ENCODE results near the gene BMP4. TPM values are rescaled to one million over a fixed set of nuclear protein-coding genes. Genes with fewer than 3 reads are reported as not detected.

BMP4 gene
- total RNA-seq, 1 donor from 2014 or later, result 6.9 TPM

DNA sequence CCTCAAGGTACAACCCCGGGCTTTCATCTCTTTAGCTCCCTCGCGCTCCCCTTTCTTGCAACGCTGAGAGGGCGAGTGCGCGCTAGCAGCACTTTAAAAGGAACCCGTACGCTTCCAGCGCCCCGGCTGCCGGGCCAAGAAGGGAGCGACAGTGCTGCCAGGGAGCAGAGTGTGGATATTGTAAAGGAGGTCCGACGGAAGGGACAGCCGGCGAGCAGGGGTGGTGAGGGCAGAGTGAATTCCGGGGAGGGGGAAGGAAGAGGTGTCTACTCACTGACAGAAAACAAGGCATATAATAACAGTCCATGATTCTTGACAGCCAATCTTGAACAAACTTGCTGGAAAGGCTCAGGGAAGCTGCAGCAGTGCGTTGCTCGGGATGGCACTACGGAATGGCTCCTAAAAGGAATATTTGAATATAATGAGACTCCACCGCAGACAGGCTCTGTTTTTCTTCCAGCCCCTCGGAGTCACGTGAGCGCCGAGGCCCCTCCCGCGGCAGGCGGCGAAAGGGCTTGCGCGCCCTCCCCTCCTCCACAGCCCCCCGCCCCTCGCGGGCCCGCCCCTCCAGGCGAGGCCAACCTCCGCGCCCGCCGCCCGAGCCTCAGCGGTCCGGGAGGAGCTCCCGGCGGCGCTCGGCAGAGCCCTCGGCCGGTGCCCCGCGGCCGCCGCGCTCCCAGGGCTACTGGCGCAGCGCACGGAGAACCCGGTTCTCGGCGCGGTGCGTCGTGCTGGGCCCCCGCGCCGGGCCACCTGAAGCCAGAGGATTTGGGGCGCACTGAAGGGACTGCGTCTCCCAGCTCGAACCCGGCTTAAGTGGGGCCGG is 3.4 kb downstream of the BMP4 start:
- H3K27ac Mint-ChIP-seq (ENCODE audit: unreplicated experiment), result peak overlapping the region; percentile 92
- peak overlapping the region; percentile 95 for H3K4me3 Mint-ChIP-seq (ENCODE audit: unreplicated experiment)
- peaks cover 17% of the 10 kb centered on the region for H3K27me3 Mint-ChIP-seq (ENCODE audit: unreplicated experiment)
- peaks cover 44% of the 10 kb centered on the region for H3K4me1 Mint-ChIP-seq (ENCODE audit: unreplicated experiment)
- peaks cover 15% of the 10 kb centered on the region for H3K36me3 Mint-ChIP-seq (ENCODE audit: unreplicated experiment)
- peak; percentile 94 for DNase-seq (ENCODE audit: extremely low spot score, unreplicated experiment)
- H3K9me3 Mint-ChIP-seq (ENCODE audit: unreplicated experiment), result no peaks in the 10 kb centered on the region
- TF ChIP-seq, protein P1, sequence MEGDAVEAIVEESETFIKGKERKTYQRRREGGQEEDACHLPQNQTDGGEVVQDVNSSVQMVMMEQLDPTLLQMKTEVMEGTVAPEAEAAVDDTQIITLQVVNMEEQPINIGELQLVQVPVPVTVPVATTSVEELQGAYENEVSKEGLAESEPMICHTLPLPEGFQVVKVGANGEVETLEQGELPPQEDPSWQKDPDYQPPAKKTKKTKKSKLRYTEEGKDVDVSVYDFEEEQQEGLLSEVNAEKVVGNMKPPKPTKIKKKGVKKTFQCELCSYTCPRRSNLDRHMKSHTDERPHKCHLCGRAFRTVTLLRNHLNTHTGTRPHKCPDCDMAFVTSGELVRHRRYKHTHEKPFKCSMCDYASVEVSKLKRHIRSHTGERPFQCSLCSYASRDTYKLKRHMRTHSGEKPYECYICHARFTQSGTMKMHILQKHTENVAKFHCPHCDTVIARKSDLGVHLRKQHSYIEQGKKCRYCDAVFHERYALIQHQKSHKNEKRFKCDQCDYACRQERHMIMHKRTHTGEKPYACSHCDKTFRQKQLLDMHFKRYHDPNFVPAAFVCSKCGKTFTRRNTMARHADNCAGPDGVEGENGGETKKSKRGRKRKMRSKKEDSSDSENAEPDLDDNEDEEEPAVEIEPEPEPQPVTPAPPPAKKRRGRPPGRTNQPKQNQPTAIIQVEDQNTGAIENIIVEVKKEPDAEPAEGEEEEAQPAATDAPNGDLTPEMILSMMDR (IDR thresholded peaks at IDR 0.05), result no peak

DNA sequence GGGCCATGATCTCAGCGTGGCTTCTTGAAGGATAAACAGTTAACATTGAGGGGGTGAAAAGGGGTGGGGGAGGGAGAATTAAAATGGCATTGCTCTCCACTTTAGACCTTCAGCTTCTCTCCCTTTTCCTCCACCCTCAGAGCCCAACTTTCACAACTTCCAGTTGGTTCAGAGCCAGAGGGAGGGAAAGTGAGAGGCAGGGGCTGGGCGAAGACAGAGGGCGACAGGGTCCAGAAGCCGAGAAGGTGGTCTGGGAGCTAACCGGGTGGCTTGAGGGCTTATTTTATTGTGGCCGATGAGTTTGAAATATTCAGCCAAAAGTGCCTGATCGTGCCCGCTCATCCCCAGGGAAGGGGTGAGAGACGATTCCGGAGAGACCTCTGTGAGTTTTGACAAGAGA is 4.1 kb downstream of the BMP4 start:
- H3K27me3 Mint-ChIP-seq (ENCODE audit: unreplicated experiment), result peaks cover 17% of the 10 kb centered on the region
- H3K36me3 Mint-ChIP-seq (ENCODE audit: unreplicated experiment), result peaks cover 15% of the 10 kb centered on the region
- H3K9me3 Mint-ChIP-seq (ENCODE audit: unreplicated experiment), result no peaks in the 10 kb centered on the region
- H3K4me3 Mint-ChIP-seq (ENCODE audit: unreplicated experiment), result peak overlapping the region; percentile 85
- peaks cover 46% of the 10 kb centered on the region for H3K4me1 Mint-ChIP-seq (ENCODE audit: unreplicated experiment)
- DNase-seq (ENCODE audit: extremely low spot score, unreplicated experiment), result no peak
- TF ChIP-seq, protein P1 (IDR thresholded peaks at IDR 0.05), result no peak
- peak overlapping the region; percentile 54 for H3K27ac Mint-ChIP-seq (ENCODE audit: unreplicated experiment)

- Mint-ChIP-seq H3K27me3 (ENCODE audit: unreplicated experiment) (peaks cover 22% of the 10 kb centered on the region), H3K4me1 (ENCODE audit: unreplicated experiment) (peaks cover 50% of the 10 kb centered on the region)
- TF ChIP-seq, protein P1 (IDR thresholded peaks at IDR 0.05), result no peak
Observed at GRCh38 chr14:53951627-53952303, 4.9 kb downstream of the BMP4 start.

DNA sequence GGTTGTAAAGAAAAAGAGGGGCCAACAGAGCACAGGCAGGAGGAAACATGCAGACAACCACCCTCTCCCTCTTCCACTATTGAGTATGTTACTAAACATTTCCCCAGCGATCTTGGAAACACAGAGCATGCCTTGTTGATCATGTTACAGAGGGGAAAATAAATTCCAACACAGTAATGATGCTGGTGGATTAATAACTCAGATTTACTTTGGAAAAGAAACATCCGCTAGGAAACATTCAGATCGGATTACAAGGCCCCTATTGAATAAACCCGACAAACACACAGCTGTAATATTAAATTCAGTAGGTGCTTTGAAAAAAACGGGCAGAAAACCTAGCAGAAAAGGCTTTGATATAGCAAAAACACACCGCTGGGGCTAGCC is 5.4 kb downstream of the BMP4 start:
- peaks cover 15% of the 10 kb centered on the region for H3K36me3 Mint-ChIP-seq (ENCODE audit: unreplicated experiment)
- no peak overlapping the region for H3K27ac Mint-ChIP-seq (ENCODE audit: unreplicated experiment)
- H3K4me3 Mint-ChIP-seq (ENCODE audit: unreplicated experiment), result peak overlapping the region; percentile 85
- peaks cover 20% of the 10 kb centered on the region for H3K27me3 Mint-ChIP-seq (ENCODE audit: unreplicated experiment)
- H3K9me3 Mint-ChIP-seq (ENCODE audit: unreplicated experiment), result no peaks in the 10 kb centered on the region
- no peak for DNase-seq (ENCODE audit: extremely low spot score, unreplicated experiment)
- TF ChIP-seq, protein P1 (IDR thresholded peaks at IDR 0.05), result no peak
- H3K4me1 Mint-ChIP-seq (ENCODE audit: unreplicated experiment), result peaks cover 48% of the 10 kb centered on the region

More at GRCh38 chr14:53951627-53952303, 4.9 kb downstream of the BMP4 start:
- Mint-ChIP-seq H3K4me3 (ENCODE audit: unreplicated experiment) (peak overlapping the region; percentile 85), H3K36me3 (ENCODE audit: unreplicated experiment) (peaks cover 15% of the 10 kb centered on the region), H3K9me3 (ENCODE audit: unreplicated experiment) (no peaks in the 10 kb centered on the region), H3K27ac (ENCODE audit: unreplicated experiment) (no peak overlapping the region)
- no peak for DNase-seq (ENCODE audit: extremely low spot score, unreplicated experiment)

All from osteocyte (in vitro differentiated cells).